Measurements from ENCODE around the gene UBE2V1.

Gene UBE2V1

DNA sequence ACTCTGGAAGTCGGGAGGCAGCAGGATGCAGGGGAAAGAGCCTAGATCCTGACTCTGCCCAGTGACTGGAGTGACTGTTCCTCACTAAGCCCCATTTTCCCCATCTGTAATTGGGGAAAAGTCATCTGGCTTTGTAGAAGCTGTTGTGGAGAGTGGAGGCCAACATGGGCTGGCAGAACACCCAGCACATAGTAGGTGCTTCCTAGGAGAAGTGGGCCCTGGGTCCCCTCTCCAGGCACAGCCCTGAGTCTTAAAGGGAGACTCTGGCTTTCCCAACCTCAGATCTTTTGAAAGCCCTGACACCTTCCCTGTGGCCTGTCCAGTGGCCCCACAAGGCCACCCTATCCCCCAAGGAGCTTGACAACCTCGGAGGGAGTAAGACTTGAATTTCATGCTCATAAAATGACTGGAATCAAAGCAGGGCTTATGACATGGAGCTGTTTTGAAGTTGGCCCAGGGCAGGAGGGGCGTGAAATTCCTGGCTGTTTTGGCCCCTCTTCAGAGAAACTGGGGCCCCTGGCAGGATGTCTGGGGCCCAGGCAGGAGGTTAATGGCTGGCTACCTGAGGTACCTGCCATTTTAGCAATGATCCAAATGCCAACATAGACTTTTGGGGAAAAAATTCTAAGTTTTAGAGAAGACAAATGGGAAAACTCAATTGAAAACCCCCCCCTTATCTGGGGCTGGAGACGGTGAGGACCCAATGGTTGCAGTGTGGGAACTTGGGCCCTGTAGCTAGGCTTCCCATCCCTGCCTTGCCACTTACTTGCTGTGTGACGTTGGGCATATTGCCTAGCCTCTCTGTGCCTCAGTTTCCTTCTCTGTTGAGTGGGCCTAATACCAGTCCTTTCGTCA, 51.6 kb downstream of the UBE2V1 start:
- no peak for TF ChIP-seq CTCF (IDR thresholded peaks at IDR 0.05; ENCODE audit: low read length, missing control alignments)
- H3K4me3 ChIP-seq (replicated peaks; ENCODE audit: low read depth, low read length): no peak overlapping the region
- DNase-seq (ENCODE audit: low read depth): no peak

- no peak overlapping the region for H3K4me3 ChIP-seq (replicated peaks; ENCODE audit: low read depth, low read length)
- no peak for DNase-seq (ENCODE audit: low read depth)
- no peak for TF ChIP-seq CTCF (IDR thresholded peaks at IDR 0.05; ENCODE audit: low read length, missing control alignments)
These were observed 54.1 kb downstream of the UBE2V1 start for GRCh38 chr20:50058662-50059402.

- DNase-seq (ENCODE audit: low read depth): no peak
- no peak for TF ChIP-seq CTCF (IDR thresholded peaks at IDR 0.05; ENCODE audit: low read length, missing control alignments)
- no peak overlapping the region for H3K4me3 ChIP-seq (replicated peaks; ENCODE audit: low read depth, low read length)
These were observed 55.3 kb downstream of the UBE2V1 start for GRCh38 chr20:50057714-50058053.

GRCh38 chr20:50056951-50057713, 55.8 kb downstream of the UBE2V1 start:
- no peak for TF ChIP-seq CTCF (IDR thresholded peaks at IDR 0.05; ENCODE audit: low read length, missing control alignments)
- no peak overlapping the region for H3K4me3 ChIP-seq (replicated peaks; ENCODE audit: low read depth, low read length)
- DNase-seq (ENCODE audit: low read depth): no peak

GRCh38 chr20:50056408-50056926, 56.5 kb downstream of the UBE2V1 start:
- no peak overlapping the region for H3K4me3 ChIP-seq (replicated peaks; ENCODE audit: low read depth, low read length)
- DNase-seq (ENCODE audit: low read depth): no peak
- TF ChIP-seq CTCF (IDR thresholded peaks at IDR 0.05; ENCODE audit: low read length, missing control alignments): no peak

GRCh38 chr20:50055524-50056083, 57.3 kb downstream of the UBE2V1 start:
- no peak overlapping the region for H3K4me3 ChIP-seq (replicated peaks; ENCODE audit: low read depth, low read length)
- no peak for TF ChIP-seq CTCF (IDR thresholded peaks at IDR 0.05; ENCODE audit: low read length, missing control alignments)
- DNase-seq (ENCODE audit: low read depth): no peak

Data from fibroblast of pulmonary artery (primary cell).